ENCODE results near the gene CPA4.

GRCh38 chr7:130361681-130362080, 68.7 kb downstream of the CPA4 start:
- TF ChIP-seq CTCF (IDR thresholded peaks at IDR 0.05) (no peak), POLR2A (IDR thresholded peaks at IDR 0.05) (no peak)
